Muscle of arm (tissue), 12 donors: Measurements from ENCODE around the gene MIAT. TPM values are rescaled to one million over a fixed set of nuclear protein-coding genes. Genes with fewer than 3 reads are reported as not detected.
"Not testable (repeated sequence)": the region's sequence is repeated elsewhere in the genome, so short reads cannot be mapped to it uniquely, and the experiment has no call there.

Experiments used
- DNase-seq: peaks from one replicate; pipeline ENCODE4 v3.0.0-alpha.2; 2013
- polyA plus RNA-seq, 12 donors: library from polyadenylated mRNA; unstranded; fragments of 120-200 nt; gene quantifications; one replicate each; pipeline ENCODE4 v1.2.1, GENCODE V29; 2013; ENCODE audit not compliant: insufficient read length in 12 of 12

The MIAT gene
- polyA plus RNA-seq, 12 donors, result 0.08 to 7.3 (median 0.86) TPM; not detected in 1

GRCh38 chr22:26697151-26697550, 39.8 kb downstream of the MIAT start:
- no peak for DNase-seq

GRCh38 chr22:26700462-26700861, 43.1 kb downstream of the MIAT start:
- no peak for DNase-seq

GRCh38 chr22:26700886-26701285, 43.5 kb downstream of the MIAT start:
- no peak for DNase-seq

GRCh38 chr22:26701323-26701722, 43.9 kb downstream of the MIAT start:
- DNase-seq, result no peak

GRCh38 chr22:26702906-26703830, 45.8 kb downstream of the MIAT start:
- DNase-seq, result no peak

GRCh38 chr22:26705379-26705778, 48.0 kb downstream of the MIAT start:
- DNase-seq, result not testable (repeated sequence)

- no peak for DNase-seq
These were observed 49.7 kb downstream of the MIAT start for GRCh38 chr22:26707090-26707489.

- DNase-seq, result no peak
These were observed 50.2 kb downstream of the MIAT start for GRCh38 chr22:26707581-26707980.

- no peak for DNase-seq
These were observed 51.0 kb downstream of the MIAT start for GRCh38 chr22:26708256-26709009.

- DNase-seq, result no peak
These were observed 52.4 kb downstream of the MIAT start for GRCh38 chr22:26709617-26710390.

- DNase-seq, result no peak
These were observed 54.0 kb downstream of the MIAT start for GRCh38 chr22:26711205-26711963.

GRCh38 chr22:26712158-26712557, 54.8 kb downstream of the MIAT start:
- no peak for DNase-seq

GRCh38 chr22:26713823-26714449, 56.5 kb downstream of the MIAT start:
- DNase-seq, result no peak

- DNase-seq, result no peak
These were observed 57.6 kb downstream of the MIAT start for GRCh38 chr22:26714971-26715370.

GRCh38 chr22:26715392-26715936, 58.1 kb downstream of the MIAT start:
- no peak for DNase-seq

- DNase-seq, result no peak
These were observed 61.1 kb downstream of the MIAT start for GRCh38 chr22:26718488-26718887.

- no peak for DNase-seq
These were observed 61.5 kb downstream of the MIAT start for GRCh38 chr22:26718905-26719304.

GRCh38 chr22:26722159-26722558, 64.8 kb downstream of the MIAT start:
- no peak for DNase-seq

- no peak for DNase-seq
These were observed 67.0 kb downstream of the MIAT start for GRCh38 chr22:26724414-26724813.

- DNase-seq, result no peak
These were observed 67.8 kb downstream of the MIAT start for GRCh38 chr22:26725012-26725676.
